ENCODE measurements around the gene COLEC11.
"Not testable (repeated sequence)": the region's sequence is repeated elsewhere in the genome, so short reads cannot be mapped to it uniquely, and the experiment has no call there.

Gene COLEC11

GRCh38 chr2:3622967-3623366 is 28.1 kb downstream of the COLEC11 start:
- DNase-seq (ENCODE audit: low read depth in 3 of 3): no peak

- no peak for DNase-seq (ENCODE audit: low read depth in 3 of 3)
These were observed 29.3 kb downstream of the COLEC11 start for GRCh38 chr2:3624059-3624794.

- no peak for DNase-seq (ENCODE audit: low read depth in 3 of 3)
These were observed 30.3 kb downstream of the COLEC11 start for GRCh38 chr2:3625186-3625585.

- DNase-seq (ENCODE audit: low read depth in 3 of 3): no peak
These were observed 31.4 kb downstream of the COLEC11 start for GRCh38 chr2:3626118-3626811.

DNA sequence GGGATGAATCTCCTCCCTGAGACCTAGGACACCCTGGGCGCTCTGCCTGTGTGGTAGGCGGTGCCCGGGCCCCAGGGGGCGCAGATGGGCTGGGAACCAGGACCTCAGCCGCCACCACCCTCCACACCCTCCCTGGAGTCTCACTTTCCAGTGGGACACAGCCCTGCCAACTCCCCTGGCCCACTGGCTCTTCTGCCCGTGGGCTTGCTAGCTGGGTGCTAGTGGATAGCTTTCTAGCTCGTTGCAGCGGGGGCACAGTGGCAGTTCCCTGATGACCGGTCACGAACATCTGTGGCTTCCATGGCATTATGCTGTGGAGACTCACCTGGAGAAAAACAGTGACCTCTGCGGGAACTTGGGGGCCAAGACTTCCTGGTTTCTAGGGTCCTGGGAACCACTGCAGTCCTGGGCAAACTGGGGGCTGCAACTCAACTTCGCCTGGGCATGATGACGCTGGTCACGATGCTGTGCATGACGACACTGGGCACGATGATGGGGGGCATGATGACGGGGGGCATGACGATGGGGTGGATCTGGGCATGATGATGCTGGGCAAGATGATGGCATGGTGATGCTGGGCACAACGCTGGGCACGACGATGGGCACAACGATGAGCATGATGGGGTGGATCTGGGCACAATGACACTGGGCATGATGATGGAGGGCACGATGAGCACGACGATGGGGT is 32.0 kb downstream of the COLEC11 start:
- DNase-seq (ENCODE audit: low read depth in 3 of 3): no peak

DNA sequence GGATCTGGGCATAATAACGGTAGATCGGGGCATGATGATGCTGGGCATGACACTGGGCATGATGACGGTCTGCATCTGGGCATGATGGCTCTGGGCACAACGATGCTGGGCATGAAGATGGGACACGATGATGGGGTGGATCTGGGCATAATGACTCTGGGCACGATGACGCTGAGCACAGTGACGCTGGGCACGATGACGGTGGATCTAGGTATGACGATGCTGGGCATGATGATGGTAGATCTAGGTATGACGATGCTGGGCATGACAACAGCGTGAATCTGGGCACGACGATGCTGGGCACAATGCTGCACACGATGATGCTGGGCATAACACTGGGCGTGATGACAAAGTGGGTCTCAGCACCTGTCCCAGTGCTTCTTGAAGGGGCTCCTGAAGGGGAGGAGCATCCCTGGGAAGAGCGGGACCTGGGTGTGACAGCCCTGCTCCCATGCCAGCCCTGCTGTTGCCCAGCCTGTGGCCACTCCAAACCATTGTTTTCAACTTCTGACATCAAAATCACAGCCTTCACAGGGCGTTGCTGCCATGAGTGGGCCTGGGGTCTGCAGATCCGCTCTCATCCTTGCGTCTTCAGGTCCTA is 32.7 kb downstream of the COLEC11 start:
- no peak for DNase-seq (ENCODE audit: low read depth in 3 of 3)

DNA sequence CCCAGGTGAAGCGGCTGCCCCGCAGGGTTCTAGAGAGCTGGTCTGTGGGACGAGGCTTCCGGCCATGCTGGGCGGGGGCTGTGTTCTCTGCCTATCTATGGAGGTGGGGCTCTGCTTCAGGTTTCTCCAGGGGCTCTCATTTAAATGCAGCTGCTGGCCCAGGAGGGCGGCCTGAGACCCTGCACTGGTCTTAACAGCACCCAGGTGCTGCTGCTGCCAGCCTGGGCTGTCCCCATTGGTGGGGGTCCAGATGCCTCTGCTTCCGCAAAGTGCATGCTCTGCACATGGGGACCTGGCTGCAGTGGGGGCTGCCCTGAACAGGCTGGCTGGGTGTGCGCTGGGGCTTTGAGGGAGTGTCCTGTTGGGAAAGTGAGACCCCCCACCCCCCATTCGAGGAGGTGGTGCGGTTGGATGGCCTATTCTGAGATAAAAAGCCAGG is 33.3 kb downstream of the COLEC11 start:
- no peak for DNase-seq (ENCODE audit: low read depth in 3 of 3)

DNA sequence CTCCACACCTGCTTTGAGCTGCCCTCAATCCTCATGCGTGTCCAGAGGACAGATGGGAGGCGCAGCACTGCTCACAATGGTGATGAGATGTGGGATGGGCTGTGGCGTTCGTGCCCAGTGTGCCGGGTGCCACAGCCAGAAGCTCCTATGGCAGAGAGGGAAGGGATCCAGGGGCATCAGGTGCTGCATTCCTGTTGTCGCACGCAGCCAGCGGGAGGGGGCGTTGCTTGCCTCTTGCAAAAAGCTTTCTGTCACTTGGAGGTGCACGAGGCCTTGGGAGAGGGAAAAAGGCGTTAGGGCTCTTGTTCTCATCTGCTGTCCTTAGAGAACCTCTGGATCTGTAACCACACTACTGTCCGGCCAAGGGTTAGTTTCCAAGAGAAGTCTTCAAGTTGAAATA is 33.9 kb downstream of the COLEC11 start:
- DNase-seq (ENCODE audit: low read depth in 3 of 3): no peak

DNA sequence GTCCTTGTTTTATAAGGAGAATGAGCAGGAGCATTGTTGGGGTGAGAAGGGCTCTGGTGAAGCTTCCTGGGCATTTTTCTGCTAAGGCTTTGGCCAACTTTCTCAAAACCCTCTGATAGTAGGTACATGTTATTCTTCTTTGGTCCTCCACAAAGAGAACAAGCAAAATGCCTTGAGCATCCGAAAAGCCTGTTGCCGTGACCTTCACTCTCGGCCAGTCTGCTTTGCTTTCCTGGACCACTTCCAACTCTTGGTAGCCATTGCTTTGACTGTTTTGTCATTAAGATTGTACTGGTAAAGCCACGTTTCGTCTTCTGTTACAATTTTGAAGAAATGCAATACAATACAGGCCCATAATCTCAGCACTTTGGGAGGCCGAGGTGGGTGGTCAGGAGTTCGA is 35.7 kb downstream of the COLEC11 start:
- DNase-seq (ENCODE audit: low read depth in 3 of 3): no peak

DNA sequence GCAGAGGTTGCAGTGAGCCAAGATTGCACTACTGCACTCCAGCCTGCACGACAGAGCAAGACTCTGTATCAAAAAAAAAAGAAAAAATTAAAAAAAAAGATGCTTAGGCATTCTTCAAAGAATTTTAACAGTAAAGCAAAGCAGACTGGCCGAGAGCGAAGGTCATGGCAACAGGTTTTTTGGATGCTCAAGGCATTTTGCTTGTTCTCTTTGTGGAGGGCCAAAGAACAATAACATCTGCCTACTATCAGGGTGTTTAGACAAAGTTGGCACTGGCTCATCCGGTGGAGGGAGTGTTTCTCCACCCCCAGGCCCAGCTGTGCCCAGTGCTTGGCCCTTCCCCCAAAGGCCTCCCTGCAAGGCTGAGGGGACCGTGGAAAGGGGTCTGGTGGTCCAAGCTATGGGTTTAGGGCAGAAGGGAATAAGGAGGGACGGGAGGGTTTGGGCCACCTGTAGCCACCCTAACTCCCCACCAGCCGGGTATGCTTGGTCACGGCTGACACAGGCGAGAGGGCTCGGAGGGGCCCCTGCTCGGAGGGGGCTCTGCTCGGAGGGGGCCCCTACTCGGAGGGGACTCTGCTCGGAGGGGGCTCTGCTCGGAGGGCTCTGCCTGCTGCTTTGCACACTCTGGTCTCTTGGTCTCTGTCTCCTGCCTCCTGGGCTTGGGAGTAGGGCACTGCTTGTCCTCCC is 36.4 kb downstream of the COLEC11 start:
- no peak for DNase-seq (ENCODE audit: low read depth in 3 of 3)

- no peak for DNase-seq (ENCODE audit: low read depth in 3 of 3)
These were observed 37.1 kb downstream of the COLEC11 start for GRCh38 chr2:3631851-3632659.

DNA sequence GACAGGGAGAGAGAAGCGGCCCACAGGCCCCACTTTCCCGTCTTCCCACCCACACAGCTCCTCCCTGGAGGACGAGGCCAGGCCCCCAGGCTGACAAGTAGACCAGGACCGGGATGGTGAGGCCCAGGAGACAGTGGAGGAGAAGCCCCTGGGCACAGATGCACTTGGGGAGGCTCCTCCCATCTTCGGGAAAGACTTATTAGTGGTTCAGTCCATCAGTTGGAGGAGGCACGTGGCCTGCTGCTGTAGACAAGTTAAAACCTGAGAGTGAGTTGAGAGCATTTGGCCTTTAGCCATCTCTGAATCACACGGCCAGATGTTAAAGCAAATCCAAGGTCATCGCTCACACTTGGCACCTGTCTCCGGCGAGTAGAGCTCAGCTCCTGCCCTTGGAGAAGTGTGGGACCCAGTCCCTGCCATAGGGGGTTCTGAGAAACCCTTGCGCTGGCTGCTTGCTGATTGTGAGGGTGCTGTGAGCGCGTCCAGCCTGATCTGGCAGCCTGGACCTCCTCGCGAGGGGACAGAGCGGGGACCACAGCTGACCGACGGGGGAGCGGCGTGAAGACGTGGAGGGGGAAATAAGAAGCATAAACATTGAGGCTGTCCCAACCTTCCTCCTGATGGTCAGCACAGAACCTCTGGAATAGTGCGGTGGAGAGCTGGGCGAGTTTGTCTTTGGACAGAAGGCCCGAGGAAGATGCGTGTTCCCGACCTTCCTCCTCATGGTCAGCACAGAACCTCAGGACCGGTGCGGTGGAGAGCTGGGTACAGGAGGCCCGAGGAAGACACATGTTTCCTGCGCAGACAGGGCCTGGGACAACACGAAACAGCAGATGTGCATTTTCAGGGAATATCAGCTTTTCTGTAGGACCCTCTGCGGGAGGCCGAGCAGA is 38.4 kb downstream of the COLEC11 start:
- no peak for DNase-seq (ENCODE audit: low read depth in 3 of 3)

- no peak for DNase-seq (ENCODE audit: low read depth in 3 of 3)
These were observed 39.2 kb downstream of the COLEC11 start for GRCh38 chr2:3633982-3634595.

DNA sequence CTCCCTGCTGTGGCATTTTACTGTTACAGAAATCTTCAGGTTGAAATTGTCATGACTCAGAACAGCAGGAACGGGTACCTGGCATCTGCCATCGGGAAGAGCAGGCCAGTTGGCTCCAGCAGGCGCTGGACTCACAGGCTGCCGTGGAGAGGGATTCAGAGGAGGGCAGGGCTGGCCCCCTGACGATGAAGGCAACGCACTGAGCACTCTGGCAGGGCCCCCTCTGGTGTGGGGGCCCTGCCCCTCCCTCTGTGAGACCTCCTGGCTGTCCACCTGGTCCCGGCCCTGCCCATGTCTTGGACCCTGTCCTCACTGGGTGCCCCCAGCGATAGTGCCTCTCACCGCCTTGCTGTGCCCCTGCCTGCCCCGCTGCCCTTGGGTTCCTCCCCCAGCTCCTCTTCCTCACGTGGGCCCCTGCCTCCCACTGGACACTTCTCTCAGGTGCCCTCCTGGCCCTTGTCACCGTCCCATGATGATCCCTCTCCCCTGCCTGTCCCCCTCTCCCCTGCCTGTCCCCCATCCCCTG is 39.7 kb downstream of the COLEC11 start:
- DNase-seq (ENCODE audit: low read depth in 3 of 3): no peak

- DNase-seq (ENCODE audit: low read depth in 3 of 3): no peak
These were observed 40.5 kb downstream of the COLEC11 start for GRCh38 chr2:3635171-3635974.

DNA sequence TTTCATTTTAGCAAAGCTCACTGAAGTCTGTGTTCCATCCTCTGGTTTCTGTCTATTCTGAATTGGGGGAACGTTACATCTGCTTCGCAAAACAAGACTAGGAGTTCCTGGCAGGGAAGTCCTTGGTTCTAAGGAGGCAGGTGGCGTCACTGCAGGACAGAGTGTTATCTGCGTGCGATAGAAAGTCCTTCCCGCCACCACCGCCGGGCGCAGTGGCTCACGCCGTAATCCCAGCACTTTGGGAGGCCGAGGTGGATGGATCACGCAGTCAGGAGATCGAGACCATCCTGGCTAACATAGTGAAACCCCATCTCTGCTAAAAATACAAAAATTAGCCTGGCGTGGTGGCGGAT is 41.0 kb downstream of the COLEC11 start:
- not testable (repeated sequence) for DNase-seq (ENCODE audit: low read depth in 3 of 3)

DNA sequence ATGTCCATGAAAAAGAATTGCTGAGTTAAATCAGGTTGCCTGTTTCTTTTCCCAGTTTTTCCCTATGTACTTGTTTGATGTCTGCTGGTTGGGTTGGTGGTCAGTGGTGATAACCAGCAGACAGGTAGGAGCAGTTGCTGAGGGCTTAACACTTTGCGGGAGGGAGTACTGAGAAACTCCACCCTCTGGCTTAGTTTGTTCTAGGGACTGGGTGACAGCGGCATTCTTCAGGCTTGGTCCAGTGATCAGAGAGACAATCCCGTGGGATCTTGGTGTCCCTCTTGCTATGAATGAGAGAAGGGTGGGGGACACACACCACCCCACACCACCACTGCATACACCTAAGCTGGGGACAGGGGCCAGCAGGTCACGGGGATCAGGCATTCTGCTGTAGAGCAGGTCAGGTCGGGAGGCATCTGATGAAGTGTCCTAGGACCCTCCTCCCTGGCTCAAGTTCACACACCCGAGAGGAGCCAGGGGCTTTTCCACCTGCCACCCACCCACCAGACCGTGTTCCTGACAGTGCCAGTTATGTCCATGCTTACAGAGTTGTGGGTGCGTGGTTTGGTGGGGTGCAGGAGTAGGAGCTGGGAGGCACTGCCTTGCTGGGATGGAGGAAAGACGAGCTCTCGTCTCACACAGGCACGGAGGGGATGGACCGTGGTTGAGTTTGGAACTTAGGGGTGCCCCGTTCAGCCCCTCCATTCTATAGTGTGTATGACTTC is 41.8 kb downstream of the COLEC11 start:
- DNase-seq (ENCODE audit: low read depth in 3 of 3): no peak

DNA sequence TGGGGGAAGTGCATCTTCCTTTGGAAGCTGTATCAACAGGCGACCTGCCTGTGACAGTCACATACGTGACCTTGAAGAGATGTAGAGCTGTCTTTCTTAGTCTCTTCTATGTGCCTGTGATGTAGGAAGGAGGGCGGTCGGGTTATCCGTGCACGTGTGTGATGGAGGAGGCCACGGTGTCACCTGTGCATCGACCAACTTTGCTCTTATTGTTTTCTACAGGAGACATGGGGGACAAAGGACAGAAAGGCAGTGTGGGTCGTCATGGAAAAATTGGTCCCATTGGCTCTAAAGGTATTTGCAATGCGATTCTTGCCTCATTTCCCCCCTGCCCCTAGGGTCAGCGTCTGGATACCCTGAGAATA is 42.4 kb downstream of the COLEC11 start:
- DNase-seq (ENCODE audit: low read depth in 3 of 3): no peak

Data from stimulated activated CD4-positive, alpha-beta T cell treated with anti-CD3 and anti-CD28 coated beads, TNF-alpha, amount 100 ng/mL, for 4 hours (primary cell).